GM23248 (cell line): ENCODE results near the gene SAMD8.
"Not testable (repeated sequence)": the region's sequence is repeated elsewhere in the genome, so short reads cannot be mapped to it uniquely, and the experiment has no call there.

Source experiments
- EZH2 ChIP-seq: fragments of 200-600 bp; sonication (generic); IDR thresholded peaks from 2 replicates; pipeline ENCODE4 v1.6.1; 2018; ENCODE audit warnings: antibody characterized with exemption, mild to moderate bottlenecking; ENCODE audit not compliant: insufficient read depth, poor library complexity, severe bottlenecking
- EZH2phosphoT487 ChIP-seq: fragments of 200-600 bp; sonication (generic); IDR thresholded peaks from 2 replicates; pipeline ENCODE4 v1.6.1; 2018; ENCODE audit warnings: antibody characterized with exemption, moderate library complexity, mild to moderate bottlenecking, low read depth; ENCODE audit not compliant: insufficient read depth

DNA sequence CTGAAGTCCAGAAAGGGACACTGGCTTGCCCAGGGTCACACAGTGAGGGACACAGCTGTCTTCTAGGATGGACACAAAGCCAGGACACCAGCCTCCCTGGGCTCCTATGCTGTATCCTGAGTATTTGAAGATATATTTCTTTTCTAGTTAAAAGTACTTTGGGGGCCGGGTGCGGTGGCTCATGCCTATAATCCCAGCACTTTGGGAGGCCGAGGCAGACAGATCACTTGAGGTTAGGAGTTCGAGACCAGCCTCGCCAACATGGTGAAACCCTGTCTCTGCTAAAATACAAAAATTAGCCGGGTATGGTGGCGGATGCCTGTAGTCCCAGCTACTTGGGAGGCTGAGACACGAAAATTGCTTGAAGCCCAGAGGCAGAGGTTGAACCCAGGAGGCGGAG, 4.6 kb upstream of the SAMD8 start:
- TF ChIP-seq EZH2, EZH2phosphoT487: not testable (repeated sequence)
